Thyroid gland (tissue), 4 donors: Measurements from ENCODE around the gene TIMD4.

Source experiments
- POLR2A ChIP-seq, 2 donors: fragments of 450-650 bp; IDR thresholded peaks; one replicate each; pipeline ENCODE4 v1.6.1; 2017; ENCODE audit warnings: antibody characterized with exemption in 2 of 2, mild to moderate bottlenecking in 2 of 2, moderate library complexity in 1 of 2
- TF ChIP-seq, protein P1 (sequence below), 6 experiments: fragments of 200-600 bp in 3 of 6; fragments of 450-650 bp in 3 of 6; sonication (generic) in 3 of 6; IDR thresholded peaks; one replicate each; pipeline ENCODE4 v1.5.1; 2016 to 2019; ENCODE audit warnings: antibody characterized with exemption in 6 of 6, mild to moderate bottlenecking in 2 of 6, inconsistent platforms in 1 of 6, moderate library complexity in 1 of 6

DNA sequence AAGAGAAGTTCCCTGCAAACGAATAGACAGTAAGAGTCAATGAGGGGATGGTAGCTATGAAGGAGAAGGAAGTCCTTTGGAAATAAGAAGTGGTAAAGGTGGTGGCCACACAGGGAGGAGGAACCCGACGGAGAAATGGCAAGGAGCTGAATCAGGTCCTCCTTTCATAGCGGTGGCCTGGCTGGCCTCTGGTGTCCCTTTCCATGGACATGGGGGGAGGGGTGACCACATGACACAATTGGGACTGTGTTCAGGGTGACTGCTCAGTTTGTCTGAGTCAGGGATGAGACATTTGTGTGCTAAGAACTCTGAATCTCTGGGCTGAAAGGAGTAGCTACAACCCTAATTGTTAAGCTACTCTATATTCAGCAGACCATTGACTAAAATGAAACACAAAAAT is 28.7 kb upstream of the TIMD4 start:
- TF ChIP-seq, protein P1, sequence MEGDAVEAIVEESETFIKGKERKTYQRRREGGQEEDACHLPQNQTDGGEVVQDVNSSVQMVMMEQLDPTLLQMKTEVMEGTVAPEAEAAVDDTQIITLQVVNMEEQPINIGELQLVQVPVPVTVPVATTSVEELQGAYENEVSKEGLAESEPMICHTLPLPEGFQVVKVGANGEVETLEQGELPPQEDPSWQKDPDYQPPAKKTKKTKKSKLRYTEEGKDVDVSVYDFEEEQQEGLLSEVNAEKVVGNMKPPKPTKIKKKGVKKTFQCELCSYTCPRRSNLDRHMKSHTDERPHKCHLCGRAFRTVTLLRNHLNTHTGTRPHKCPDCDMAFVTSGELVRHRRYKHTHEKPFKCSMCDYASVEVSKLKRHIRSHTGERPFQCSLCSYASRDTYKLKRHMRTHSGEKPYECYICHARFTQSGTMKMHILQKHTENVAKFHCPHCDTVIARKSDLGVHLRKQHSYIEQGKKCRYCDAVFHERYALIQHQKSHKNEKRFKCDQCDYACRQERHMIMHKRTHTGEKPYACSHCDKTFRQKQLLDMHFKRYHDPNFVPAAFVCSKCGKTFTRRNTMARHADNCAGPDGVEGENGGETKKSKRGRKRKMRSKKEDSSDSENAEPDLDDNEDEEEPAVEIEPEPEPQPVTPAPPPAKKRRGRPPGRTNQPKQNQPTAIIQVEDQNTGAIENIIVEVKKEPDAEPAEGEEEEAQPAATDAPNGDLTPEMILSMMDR (IDR thresholded peaks at IDR 0.05), result no peak
- TF ChIP-seq POLR2A (IDR thresholded peaks at IDR 0.05), result no peak
